Measurements from ENCODE around the gene LTBP1.

- TF ChIP-seq CTCF (IDR thresholded peaks at IDR 0.05; ENCODE audit: poor library complexity) = no peak
- TF ChIP-seq EZH2 (IDR thresholded peaks at IDR 0.05; ENCODE audit: borderline replicate concordance) = no peak
Observed at GRCh38 chr2:33177627-33178026, 230.9 kb downstream of the LTBP1 start.

Measured in hepatocyte (in vitro differentiated cells).